ENCODE measurements around the gene GSE1.

The GSE1 gene

GRCh38 chr16:85594273-85594977 lies 18.7 kb upstream of the GSE1 start:
- no peak for TF ChIP-seq CTCF (IDR thresholded peaks at IDR 0.05; ENCODE audit: control insufficient read depth, insufficient read depth, low read depth, low read length, missing control alignments)
- DNase-seq (ENCODE audit: low read depth) = no peak
- H3K4me3 ChIP-seq (ENCODE audit: control insufficient read depth, low read depth, low read length) = no peak overlapping the region

GRCh38 chr16:85594978-85595661 lies 18.0 kb upstream of the GSE1 start:
- DNase-seq (ENCODE audit: low read depth) = no peak
- no peak for TF ChIP-seq CTCF (IDR thresholded peaks at IDR 0.05; ENCODE audit: control insufficient read depth, insufficient read depth, low read depth, low read length, missing control alignments)
- H3K4me3 ChIP-seq (ENCODE audit: control insufficient read depth, low read depth, low read length) = no peak overlapping the region

- H3K4me3 ChIP-seq (ENCODE audit: control insufficient read depth, low read depth, low read length) = no peak overlapping the region
- no peak for TF ChIP-seq CTCF (IDR thresholded peaks at IDR 0.05; ENCODE audit: control insufficient read depth, insufficient read depth, low read depth, low read length, missing control alignments)
- DNase-seq (ENCODE audit: low read depth) = no peak
Observed at GRCh38 chr16:85595812-85596502, 17.2 kb upstream of the GSE1 start.

- no peak for TF ChIP-seq CTCF (IDR thresholded peaks at IDR 0.05; ENCODE audit: control insufficient read depth, insufficient read depth, low read depth, low read length, missing control alignments)
- no peak for DNase-seq (ENCODE audit: low read depth)
- H3K4me3 ChIP-seq (ENCODE audit: control insufficient read depth, low read depth, low read length) = no peak overlapping the region
Observed at GRCh38 chr16:85598141-85598540, 15.0 kb upstream of the GSE1 start.

GRCh38 chr16:85600078-85600477 lies 13.0 kb upstream of the GSE1 start:
- H3K4me3 ChIP-seq (ENCODE audit: control insufficient read depth, low read depth, low read length) = no peak overlapping the region
- no peak for DNase-seq (ENCODE audit: low read depth)
- TF ChIP-seq CTCF (IDR thresholded peaks at IDR 0.05; ENCODE audit: control insufficient read depth, insufficient read depth, low read depth, low read length, missing control alignments) = no peak

- TF ChIP-seq CTCF (IDR thresholded peaks at IDR 0.05; ENCODE audit: control insufficient read depth, insufficient read depth, low read depth, low read length, missing control alignments) = no peak
- no peak overlapping the region for H3K4me3 ChIP-seq (ENCODE audit: control insufficient read depth, low read depth, low read length)
- DNase-seq (ENCODE audit: low read depth) = no peak
Observed at GRCh38 chr16:85600530-85601271, 12.4 kb upstream of the GSE1 start.
